GM19455 (cell line): Measurements from ENCODE around the gene C20orf96.

Source experiments
- ATAC-seq: cut with Tn5 transposase; IDR thresholded peaks from one replicate; pipeline ENCODE4 v1.9.1; 2021; ENCODE audit not compliant: unreplicated experiment

The C20orf96 gene

DNA sequence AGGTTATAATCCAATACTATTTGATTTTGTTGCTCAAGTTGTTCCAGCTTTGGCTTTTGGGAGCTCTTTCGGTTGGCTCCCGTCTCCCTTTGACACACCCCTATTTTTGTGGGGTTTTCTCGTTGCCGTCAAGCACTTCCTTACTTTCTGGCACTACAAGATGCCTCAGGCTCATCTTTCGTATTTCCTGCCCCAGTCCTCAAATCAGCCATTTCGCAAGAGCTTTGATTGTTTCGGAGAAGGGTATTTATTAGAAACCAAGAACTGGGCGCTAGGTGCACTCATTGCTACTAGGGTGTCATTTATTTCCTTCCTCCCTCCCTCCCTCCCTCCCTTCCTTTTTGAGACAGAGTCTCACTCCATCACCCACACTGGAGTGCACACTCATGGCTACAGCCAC lies 21.5 kb upstream of the C20orf96 start:
- no peak for ATAC-seq

DNA sequence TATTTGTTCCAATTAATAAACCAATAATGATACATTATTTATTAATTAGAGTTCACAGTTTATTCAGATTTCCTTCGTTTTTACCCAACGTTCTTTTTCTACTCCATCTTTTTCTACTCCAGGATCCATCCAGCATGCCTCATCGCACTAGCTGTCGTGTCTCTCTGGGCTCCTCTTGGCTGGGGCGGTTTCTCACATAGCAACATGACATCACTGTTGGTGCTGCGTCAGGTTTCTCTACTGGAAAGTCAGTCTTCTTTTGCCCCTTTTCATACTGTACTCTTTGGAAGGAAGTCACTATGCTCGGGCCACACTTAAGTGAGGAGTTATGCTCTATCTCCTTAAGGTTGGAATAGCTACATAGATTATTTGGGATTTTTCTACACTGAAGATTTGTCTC lies 21.1 kb upstream of the C20orf96 start:
- no peak for ATAC-seq

DNA sequence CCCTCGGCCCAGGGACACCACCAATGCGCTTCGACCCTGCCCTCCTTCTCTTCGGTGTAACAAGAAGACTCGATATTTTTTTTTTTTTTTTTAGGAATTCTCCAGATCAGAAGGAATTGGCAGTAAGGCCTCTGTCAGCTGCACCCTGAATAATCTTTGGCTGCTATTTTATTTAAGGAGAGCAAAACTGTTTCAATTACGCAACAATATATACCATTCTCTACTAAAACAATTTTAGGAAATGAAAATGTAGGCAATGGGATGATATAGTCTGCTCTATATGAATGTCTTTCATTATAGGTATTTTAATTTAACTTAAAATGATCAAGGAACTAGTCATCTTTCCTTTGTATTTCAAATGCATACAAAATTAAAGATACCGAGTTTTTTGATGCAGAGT lies 20.1 kb upstream of the C20orf96 start:
- no peak for ATAC-seq

DNA sequence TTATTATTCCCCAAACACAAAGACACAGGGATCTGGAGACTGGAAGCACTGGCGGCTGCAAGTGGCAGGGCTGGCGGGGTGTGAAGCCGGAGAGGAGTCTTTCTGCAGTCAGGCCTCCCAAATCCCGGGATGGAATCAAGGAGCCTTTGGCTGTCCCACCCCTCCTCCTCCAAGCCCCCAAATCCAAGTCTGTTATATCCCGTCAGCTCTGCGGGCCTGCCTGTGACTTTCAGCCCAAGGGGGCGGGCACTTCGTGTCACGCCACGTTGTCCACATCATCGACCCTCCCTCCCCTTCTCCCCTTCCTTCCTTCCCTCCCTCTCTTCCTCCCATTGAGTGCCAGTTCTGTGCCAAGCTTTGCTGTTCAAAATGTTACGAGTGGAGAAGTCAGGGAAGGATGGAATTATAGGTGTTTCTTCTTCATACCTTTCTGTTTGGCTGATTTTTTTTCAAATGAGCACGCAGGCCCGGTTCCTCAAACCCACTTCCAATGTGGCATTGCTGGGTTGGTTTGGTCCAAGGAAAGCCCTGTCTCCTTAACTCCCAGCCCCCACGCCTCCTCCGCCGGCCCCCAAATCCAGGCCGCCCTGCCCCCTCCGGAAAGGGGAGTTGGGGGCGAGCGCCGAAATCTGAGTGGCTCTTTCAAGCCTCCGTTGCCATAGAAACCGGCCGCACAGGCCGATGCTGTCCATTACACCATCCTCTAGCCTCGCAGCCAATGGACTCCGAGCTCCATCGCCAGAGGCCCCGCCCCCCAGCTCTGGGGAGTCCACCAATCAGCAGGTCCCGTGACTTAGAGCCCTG lies 19.5 kb upstream of the C20orf96 start:
- ATAC-seq: peak; percentile 88

DNA sequence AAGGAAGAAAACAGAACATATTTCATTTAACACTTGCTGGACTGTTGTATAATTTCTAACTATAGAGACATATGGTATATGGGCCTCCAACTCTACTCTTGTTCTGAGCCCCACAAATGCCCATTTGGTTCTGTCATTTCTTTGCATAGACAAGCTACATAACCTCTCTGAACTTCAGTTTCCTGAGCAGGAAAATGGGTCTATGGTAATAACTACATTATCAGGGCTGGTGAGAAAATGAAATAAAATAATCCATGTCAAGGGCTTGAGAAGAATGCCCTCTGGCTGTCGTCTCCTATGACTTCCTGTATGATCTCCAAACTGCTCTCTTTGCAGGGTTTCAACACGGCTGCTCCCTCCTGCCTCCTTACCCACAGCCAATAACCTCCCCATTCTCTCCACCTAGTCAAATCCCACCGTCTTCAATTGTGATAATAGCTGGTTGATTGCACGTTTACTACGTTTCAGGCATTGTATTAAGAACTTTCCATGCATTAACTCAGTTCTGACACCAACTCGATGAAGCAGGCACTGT lies 18.8 kb upstream of the C20orf96 start:
- ATAC-seq: no peak

DNA sequence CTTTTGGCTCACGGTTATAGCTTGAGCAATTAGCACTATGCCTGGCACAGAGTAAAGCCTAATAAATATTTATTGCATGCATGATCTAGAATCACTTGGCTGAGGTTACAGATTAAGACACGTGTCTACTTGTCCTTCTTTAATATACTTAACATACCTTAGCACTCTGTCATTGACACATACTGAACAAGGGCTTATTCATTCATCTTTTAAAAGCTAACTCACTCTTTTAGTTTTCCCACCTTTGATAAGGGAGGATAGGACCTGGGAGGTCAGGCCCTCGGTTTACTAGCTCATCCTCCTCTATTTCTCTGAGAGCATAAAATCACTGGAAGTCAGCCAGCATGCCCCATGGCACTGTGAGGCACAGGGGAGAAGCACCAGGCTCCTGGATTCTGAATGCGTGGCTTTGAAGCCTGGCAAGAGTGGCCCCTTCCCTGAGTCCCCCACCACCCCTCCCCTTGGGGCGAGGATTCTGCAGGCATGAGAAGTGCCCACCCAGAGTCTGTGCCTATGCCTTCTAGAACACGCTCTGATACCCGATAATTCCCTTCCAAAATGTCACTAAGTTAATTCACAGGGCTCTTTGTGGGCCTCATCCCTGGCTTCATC lies 18.0 kb upstream of the C20orf96 start:
- no peak for ATAC-seq

DNA sequence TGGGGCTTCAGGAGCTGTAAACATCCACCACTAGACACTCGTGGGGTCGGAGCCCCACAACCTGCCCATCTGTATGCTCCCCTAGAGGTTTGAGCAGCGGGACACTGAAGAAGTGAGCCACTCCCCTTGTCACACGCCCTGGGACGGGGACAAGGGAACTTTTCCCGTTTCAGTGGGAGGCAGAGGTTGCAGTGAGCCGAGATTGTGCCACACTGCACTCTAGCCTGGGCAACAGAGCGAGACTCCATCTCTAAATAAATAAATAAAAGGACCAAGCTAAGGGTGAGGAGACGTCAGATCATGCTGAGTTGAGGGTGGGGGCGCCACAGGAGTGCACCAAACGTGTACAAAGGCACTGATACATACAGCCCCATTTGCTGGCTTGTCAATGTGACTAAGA lies 15.2 kb upstream of the C20orf96 start:
- no peak for ATAC-seq

DNA sequence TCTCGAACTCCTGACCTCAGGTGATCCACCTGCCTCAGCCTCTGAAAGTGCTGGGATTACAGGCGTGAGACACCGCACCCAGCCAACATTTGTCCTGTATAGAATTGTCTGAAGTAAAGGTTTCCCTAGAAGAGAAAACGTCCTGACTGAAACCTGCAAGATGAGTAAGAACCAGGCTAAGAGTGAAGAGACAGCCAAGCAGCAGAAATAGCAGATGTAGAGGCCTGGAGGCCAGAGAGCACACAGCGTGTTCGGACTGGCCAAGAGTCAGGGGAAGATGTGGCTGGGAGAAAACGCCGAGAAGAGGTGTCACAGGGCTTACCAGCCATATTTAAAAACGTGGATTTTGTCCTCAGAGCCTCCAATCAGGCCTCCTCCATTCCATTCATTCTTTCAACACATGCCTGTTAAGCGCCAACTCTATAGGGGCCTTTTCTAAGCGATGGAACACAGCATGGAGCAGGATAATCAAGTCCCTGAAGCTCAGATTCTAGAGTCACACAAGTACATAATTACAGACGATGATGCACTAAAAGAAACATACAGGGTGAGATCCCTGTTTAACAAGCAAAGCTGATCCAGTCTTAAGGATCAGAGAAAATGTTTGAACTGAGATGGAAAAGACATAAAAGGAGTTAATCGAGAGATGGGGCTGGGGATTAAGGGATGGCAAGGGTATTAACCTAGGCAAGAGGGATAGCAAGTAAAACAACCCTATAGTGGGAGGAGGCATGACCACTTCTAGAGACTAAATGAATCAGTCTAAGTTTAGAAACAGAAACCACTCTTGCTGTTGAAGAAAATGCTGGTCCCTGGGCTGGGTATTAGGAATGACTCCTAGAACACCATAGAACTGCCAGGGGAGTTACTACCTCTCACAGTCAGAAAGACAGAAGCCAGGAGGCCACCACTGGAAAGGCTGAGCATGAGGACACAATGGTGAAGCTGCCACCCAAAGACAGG lies 11.6 kb upstream of the C20orf96 start:
- ATAC-seq: no peak

DNA sequence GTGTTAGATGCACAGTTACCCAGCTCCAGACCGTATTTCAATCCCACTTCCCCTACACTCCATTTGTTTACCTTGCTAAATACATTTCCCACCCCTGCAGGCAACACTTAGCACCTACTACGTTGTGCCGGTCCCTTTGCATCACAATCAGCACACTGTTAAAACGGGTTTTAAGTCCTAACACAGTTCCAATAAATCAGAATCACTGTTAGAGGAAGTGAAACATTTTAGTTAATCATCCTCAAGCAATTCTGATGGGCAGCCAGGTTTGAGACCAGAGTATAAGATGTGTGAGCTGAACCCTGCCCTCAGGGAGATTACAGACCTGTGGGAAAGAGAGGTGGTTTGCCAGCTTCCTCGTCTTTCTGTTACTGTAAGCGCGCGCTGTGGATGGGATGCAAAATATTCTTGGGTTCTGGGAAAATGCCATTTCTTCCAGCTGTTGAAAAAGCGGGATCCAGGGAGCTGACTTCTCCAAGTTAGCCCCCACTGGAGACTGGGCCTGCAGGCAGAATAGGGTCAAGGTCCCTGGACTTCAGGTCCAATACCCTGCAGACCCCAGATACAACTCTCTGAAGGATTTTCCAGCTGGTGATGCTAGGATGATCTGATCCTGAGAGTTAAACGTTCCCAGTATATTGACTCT lies 9.9 kb upstream of the C20orf96 start:
- ATAC-seq: no peak

DNA sequence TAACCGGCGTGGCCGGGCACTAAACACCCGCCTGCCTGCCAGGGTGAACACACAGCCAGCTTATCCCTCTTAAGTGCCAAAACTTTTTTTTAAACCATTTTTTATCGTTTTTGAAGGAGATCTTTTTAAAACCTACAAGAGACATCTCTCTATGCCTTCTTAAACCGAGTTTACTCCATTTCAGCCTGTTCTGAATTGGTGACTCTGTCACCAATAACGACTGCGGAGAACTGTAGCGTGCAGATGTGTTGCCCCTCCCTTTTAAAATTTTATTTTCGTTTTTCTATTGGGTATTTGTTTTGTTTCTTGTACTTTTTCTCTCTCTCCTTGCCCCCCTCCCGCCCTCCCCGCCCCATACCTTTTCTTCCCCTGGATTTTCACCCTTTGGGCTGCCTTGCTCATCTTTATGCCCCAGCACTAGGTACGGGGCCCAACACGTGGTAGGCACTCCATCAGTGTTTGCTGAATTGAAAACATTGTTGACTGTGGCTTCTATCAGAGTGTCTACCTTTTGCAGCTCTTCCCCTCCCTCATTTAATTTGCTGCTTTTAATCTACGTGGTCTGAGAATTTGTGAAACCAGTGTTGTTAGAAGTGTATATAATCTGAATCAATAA lies 8.3 kb upstream of the C20orf96 start:
- no peak for ATAC-seq

DNA sequence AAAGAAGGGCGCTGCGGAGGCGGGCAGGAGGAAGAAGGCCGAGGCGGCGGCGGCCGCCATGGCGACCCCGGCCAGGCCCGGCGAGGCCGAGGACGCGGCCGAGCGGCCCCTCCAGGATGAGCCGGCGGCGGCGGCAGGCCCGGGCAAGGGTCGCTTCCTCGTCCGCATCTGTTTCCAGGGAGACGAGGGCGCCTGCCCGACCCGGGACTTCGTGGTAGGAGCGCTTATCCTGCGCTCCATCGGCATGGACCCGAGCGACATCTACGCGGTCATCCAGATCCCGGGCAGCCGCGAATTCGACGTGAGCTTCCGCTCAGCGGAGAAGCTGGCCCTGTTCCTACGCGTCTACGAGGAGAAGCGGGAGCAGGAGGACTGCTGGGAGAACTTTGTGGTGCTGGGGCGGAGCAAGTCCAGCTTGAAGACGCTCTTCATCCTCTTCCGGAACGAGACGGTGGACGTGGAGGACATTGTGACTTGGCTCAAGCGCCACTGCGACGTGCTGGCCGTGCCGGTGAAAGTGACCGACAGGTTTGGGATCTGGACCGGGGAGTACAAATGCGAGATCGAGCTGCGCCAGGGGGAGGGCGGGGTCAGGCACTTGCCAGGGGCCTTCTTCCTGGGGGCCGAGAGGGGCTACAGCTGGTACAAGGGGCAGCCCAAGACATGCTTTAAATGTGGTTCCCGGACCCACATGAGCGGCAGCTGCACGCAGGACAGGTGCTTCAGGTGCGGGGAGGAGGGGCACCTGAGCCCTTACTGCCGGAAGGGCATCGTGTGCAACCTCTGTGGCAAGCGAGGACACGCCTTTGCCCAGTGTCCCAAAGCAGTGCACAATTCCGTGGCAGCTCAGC lies 7.6 kb upstream of the C20orf96 start:
- ATAC-seq: peak; percentile 29

DNA sequence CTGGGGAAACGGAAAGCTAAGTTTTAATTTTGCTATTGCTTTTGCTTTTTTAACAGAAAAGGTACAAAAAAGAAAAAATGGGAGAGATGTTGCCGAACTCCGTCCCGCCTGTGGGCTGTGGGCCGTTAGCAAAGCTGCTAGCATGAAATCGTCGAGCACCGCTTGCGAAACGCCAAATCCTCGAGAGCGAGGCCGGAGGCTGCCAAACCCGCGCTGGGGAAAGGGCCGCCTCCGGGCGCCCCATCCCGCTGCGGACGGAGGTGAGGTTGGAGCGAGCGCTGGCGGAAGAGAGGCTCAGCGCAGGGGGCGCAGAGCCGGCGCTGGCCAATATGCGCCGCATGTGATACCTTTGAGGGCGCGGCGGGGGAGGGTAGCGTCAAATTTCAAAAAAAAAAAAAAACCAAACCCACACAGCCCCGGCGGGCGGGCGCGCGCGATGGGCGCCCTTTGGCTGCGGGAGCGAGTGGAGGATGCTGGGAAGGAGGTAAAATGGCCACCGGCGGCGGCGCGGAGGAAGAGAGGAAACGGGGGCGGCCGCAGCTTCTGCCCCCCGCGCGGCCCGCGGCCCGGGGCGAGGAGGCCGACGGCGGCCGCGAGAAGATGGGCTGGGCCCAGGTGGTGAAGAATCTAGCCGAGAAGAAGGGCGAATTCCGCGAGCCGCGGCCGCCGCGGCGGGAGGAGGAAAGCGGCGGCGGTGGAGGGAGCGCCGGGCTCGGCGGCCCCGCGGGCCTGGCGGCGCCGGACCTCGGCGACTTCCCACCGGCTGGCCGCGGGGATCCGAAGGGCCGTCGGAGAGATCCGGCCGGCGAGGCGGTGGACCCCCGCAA lies 6.8 kb upstream of the C20orf96 start, which contains the start of gene ZCCHC3:
Gene ZCCHC3, plus strand, starts transcription at position 473 of the 827 bp plus-strand sequence. Its CDS starts 17 bp downstream, at position 490.
- ATAC-seq: peak; percentile 76

DNA sequence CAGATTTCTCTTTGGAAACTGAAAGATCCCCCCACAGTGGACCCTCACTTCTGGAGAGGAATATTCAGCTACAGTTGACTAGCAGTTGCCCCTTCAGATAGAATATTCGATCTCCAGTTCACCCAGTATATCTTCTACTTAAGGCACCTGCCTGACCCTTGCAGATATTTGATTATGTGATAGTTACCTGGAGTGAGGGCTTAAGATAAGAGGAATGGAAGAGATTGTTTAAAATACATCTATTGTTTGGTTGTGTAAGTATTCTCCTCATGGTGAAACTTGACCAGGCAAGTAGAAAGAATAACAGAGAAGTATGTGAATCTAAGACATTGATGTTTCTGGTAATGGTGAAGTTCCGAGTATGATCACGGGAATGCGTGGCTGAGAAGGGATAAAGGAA lies 5.3 kb upstream of the C20orf96 start:
- no peak for ATAC-seq

DNA sequence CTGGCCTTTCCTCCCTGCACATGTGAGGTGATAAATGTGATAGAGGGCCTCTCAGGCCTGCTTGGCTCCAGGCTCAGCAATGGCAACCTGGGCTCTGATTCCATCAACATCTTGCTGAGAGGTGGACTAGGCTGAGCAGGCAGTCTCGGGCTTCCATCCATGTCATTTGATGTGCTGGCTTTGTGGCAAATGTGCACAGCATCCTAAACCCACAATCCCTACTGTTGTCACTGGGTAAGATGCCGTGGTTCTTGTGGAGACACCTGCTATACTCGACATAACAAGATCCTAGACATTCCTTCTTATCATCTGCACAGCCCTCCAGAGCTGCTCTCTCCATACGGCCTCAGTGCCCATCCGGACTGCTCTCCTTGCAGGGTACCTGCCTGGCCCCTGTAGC lies 4.1 kb upstream of the C20orf96 start:
- ATAC-seq: no peak

DNA sequence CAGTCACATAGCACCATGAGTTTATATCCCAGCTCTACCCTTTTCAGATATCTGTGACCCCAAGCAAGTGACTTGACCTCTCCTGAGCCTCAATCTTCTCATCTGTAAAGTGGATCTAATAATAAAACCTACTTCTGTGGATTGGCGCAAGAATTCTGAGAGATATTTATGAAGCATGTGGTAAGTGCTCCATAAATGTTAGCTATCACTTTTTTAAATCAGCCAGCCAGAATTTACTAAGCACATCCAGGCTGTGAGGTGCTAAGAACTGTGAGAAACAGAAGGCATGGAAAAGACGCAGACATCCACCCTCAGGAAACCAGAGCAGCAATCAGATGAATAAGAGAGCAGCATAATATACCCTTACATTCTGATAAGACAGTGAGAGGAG lies 862 bp downstream of the C20orf96 start:
- ATAC-seq: no peak

DNA sequence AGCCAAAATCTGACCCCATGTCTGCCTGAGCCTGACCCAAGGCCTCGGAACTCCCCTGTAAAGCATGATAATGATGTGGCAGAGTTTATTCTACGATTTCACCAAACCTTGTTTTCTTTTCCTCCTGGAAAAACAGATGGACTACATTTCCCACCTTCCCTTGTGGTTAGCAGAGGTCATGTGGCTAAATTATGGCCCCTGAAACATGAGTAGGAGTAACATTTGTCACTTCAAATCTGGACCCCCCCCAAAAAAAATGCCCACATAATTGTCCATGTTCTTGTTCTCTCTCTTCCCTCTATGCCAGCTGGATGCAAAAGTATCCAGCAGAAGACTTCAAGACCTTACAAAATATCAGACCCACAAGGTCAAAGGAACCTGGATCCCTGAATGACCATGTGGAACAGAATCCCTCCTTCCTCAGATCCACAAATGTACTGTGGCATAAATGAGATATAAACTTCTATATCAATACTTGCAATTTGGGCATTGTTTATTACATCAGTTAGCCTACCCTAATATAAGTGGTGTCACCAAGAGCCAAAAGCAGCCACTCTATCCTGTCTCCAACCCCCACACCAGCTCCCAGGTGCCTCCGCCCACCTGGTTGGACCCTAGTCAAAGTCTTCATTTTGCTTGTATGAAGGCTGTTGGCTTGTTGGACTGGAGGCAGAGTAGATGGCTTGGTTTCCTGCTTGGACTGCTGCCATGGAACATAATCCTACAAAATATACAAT lies 1.4 kb downstream of the C20orf96 start:
- ATAC-seq: no peak

DNA sequence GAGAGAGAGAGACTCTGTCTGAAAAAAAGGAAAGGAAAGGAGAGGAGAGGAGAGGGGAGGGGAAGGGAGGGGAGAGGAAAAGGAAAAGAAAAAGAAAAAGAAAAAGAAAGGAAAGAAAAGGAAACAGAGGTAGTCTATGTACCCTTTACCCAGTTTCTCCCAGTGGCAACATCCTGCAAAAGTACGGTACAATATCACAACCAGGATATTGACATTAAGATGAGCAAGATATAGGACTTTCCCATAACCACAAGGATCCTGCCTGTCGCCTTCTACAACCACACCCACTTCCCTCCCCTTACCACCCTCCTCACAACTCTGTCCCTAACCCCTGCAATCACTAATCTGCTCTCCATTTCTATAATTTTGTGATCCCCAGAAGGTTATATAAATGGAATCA lies 4.0 kb downstream of the C20orf96 start:
- no peak for ATAC-seq

DNA sequence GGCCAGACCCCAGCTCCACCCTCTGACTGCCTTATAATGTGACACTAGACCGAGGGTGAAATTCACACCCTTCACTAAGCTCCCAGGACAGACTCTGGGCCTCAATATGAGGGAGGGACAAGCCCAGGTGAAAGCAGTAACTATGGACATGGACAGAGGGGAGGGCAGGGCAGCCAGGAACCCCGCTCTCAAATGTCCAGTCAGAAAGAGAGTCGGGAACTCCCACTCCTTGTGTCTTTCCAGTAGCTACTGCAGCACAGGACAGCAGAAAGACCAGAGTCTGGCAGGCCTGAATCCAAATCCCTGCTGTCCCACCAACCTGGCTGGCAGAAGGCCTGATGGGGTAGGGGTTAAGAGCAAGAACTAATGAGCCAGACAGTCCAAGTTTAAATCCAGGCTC lies 6.4 kb downstream of the C20orf96 start:
- no peak for ATAC-seq
